HG02852 (cell line): Measurements from ENCODE around the gene FKBP10.
"Not testable (repeated sequence)": the region's sequence is repeated elsewhere in the genome, so short reads cannot be mapped to it uniquely, and the experiment has no call there.

Source experiments
- ATAC-seq: cut with Tn5 transposase; IDR thresholded peaks from one replicate; pipeline ENCODE4 v1.9.1; 2021; ENCODE audit warnings: mild to moderate bottlenecking, moderate library complexity; ENCODE audit not compliant: unreplicated experiment

Gene FKBP10

GRCh38 chr17:41806685-41807445, 5.9 kb upstream of the FKBP10 start:
- ATAC-seq, result no peak

- ATAC-seq, result peak; percentile 22
Measured at GRCh38 chr17:41810659-41811548, 1.9 kb upstream of the FKBP10 start.

GRCh38 chr17:41811549-41812380, 1.0 kb upstream of the FKBP10 start, which contains the start of gene P3H4:
Gene P3H4, minus strand, starts transcription at chr17:41811949. Its CDS starts 34 bp downstream, at chr17:41811915.
- peak; percentile 68 for ATAC-seq

GRCh38 chr17:41813152-41813680, 412 bp downstream of the FKBP10 start:
- no peak for ATAC-seq

GRCh38 chr17:41813699-41814124, 908 bp downstream of the FKBP10 start:
- ATAC-seq, result no peak

GRCh38 chr17:41814195-41814594, 1.4 kb downstream of the FKBP10 start:
- ATAC-seq, result no peak

GRCh38 chr17:41816637-41817320, 4.0 kb downstream of the FKBP10 start:
- ATAC-seq, result no peak

GRCh38 chr17:41818024-41818423, 5.2 kb downstream of the FKBP10 start:
- no peak for ATAC-seq

GRCh38 chr17:41821776-41822175, 9.0 kb downstream of the FKBP10 start:
- no peak for ATAC-seq

- ATAC-seq, result no peak
Measured at GRCh38 chr17:41822216-41823140, 9.7 kb downstream of the FKBP10 start.

- no peak for ATAC-seq
Measured at GRCh38 chr17:41823141-41823524, 10.3 kb downstream of the FKBP10 start.

GRCh38 chr17:41823580-41823979, 10.8 kb downstream of the FKBP10 start:
- no peak for ATAC-seq

- no peak for ATAC-seq
Measured at GRCh38 chr17:41824086-41824485, 11.3 kb downstream of the FKBP10 start.

GRCh38 chr17:41825175-41825845, 12.5 kb downstream of the FKBP10 start:
- no peak for ATAC-seq

GRCh38 chr17:41829961-41830360, 17.2 kb downstream of the FKBP10 start:
- not testable (repeated sequence) for ATAC-seq

GRCh38 chr17:41835214-41835799, 22.5 kb downstream of the FKBP10 start:
- ATAC-seq, result no peak

GRCh38 chr17:41835800-41836549, 23.2 kb downstream of the FKBP10 start, which contains the start of gene NT5C3B:
Gene NT5C3B, minus strand, starts transcription at chr17:41836232. Its CDS starts 39 bp downstream, at chr17:41836193.
- ATAC-seq, result no peak
